A549 (cell line): ENCODE data around the gene SPDL1.

ENCODE experiments used
- CEBPB ChIP-seq, 2 experiments: fragments of >200 bp in 1 of 2; sonication (Bioruptor Twin) in 1 of 2; formaldehyde crosslinking in 1 of 2; IDR thresholded peaks; 2 replicates each; pipeline ENCODE4 v1.6.1; 2012 to 2016
- CHD2 ChIP-seq: fragments of 150-350 bp; IDR thresholded peaks from 2 replicates; pipeline ENCODE4 v1.6.1; 2014; ENCODE audit warnings: low read length; ENCODE audit not compliant: partially characterized antibody
- CTCF ChIP-seq: fragments of >200 bp; sonication (Bioruptor Twin); formaldehyde crosslinking; IDR thresholded peaks from 3 replicates; pipeline ENCODE4 v1.5.1; 2016
- EP300 ChIP-seq, 2 experiments: fragments of >200 bp; sonication (Bioruptor Twin); formaldehyde crosslinking; IDR thresholded peaks; 2 replicates in 1 of 2; 3 replicates in 1 of 2; pipeline ENCODE4 v1.6.1; 2016 to 2017
- ESRRA ChIP-seq: fragments of 150-350 bp; IDR thresholded peaks from 2 replicates; pipeline ENCODE4 v1.6.1; 2014; ENCODE audit warnings: mild to moderate bottlenecking, low read length, borderline replicate concordance
- POLR2A ChIP-seq: IDR thresholded peaks from 2 replicates; pipeline ENCODE4 v1.6.1; 2012; ENCODE audit warnings: mild to moderate bottlenecking, low read length
- TF ChIP-seq, protein P1 (sequence below): IDR thresholded peaks from 2 replicates; pipeline ENCODE4 v1.6.1; 2012

- TF ChIP-seq CHD2: no peak
- TF ChIP-seq CTCF: no peak
- no peak for TF ChIP-seq POLR2A
- TF ChIP-seq, protein P1, sequence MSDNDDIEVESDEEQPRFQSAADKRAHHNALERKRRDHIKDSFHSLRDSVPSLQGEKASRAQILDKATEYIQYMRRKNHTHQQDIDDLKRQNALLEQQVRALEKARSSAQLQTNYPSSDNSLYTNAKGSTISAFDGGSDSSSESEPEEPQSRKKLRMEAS: no peak
- no peak for TF ChIP-seq EP300 (IDR thresholded peaks at IDR 0.05)
- TF ChIP-seq CEBPB (IDR thresholded peaks at IDR 0.05): no peak
- no peak for TF ChIP-seq ESRRA
These were observed 27.0 kb downstream of the SPDL1 start for GRCh38 chr5:169610606-169611005.
